ES-I3 (cell line): Measurements from ENCODE around the gene ITCH.
"Not testable (repeated sequence)": the region's sequence is repeated elsewhere in the genome, so short reads cannot be mapped to it uniquely, and the experiment has no call there.

Experiments
- H3K36me3 ChIP-seq: 2 replicates; pipeline ENCODE4 v1.6.1; 2013; ENCODE audit warnings: mild to moderate bottlenecking, low read length, control low read depth, moderate library complexity; ENCODE audit not compliant: insufficient read depth
- H3K4me1 ChIP-seq: 2 replicates; pipeline ENCODE4 v1.6.1; 2013; ENCODE audit warnings: mild to moderate bottlenecking, control low read depth, low read length; ENCODE audit not compliant: insufficient read depth
- H3K9ac ChIP-seq: 2 replicates; pipeline ENCODE4 v1.6.1; 2013; ENCODE audit warnings: low read depth, mild to moderate bottlenecking, low read length, moderate library complexity
- H3K9me3 ChIP-seq: 2 replicates; pipeline ENCODE4 v1.6.1; 2013; ENCODE audit warnings: mild to moderate bottlenecking, low read length, moderate library complexity; ENCODE audit not compliant: control insufficient read depth, insufficient read depth

Gene ITCH

GRCh38 chr20:34359729-34360128, 3.3 kb upstream of the ITCH start:
- not testable (repeated sequence) for H3K4me1 ChIP-seq, H3K9ac ChIP-seq, H3K9me3 ChIP-seq, H3K36me3 ChIP-seq

GRCh38 chr20:34362502-34363061, 491 bp upstream of the ITCH start:
- peak overlapping the region; percentile 86 for H3K9ac ChIP-seq

GRCh38 chr20:34363465-34364222, 571 bp downstream of the ITCH start:
- Histone ChIP-seq H3K9ac (peak overlapping the region; percentile 86), H3K4me1 (peaks cover 11% of the 10 kb centered on the region; the same call in 1 of the 2 replicates), H3K9me3 (no peaks in the 10 kb centered on the region), H3K36me3 (no peaks in the 10 kb centered on the region)

More at GRCh38 chr20:34362502-34363061, 491 bp upstream of the ITCH start:
- Histone ChIP-seq H3K4me1 (peaks cover 11% of the 10 kb centered on the region; the same call in 1 of the 2 replicates), H3K9me3 (no peaks in the 10 kb centered on the region), H3K36me3 (no peaks in the 10 kb centered on the region)

- Histone ChIP-seq H3K4me1 (peaks cover 11% of the 10 kb centered on the region; the same call in 1 of the 2 replicates), H3K36me3 (peaks cover under 1% of the 10 kb centered on the region; the same call in 1 of the 2 replicates), H3K9me3 (no peaks in the 10 kb centered on the region), H3K9ac (peak overlapping the region; percentile 86)
These were observed 1.1 kb downstream of the ITCH start for GRCh38 chr20:34364223-34364506.

GRCh38 chr20:34365765-34366213, 2.7 kb downstream of the ITCH start:
- Histone ChIP-seq H3K9ac (no peak overlapping the region), H3K36me3 (peaks cover 14% of the 10 kb centered on the region), H3K9me3 (no peaks in the 10 kb centered on the region), H3K4me1 (peaks cover 11% of the 10 kb centered on the region; the same call in 1 of the 2 replicates)

- peaks cover 18% of the 10 kb centered on the region for H3K36me3 ChIP-seq
- H3K9ac ChIP-seq, result no peak overlapping the region
- H3K9me3 ChIP-seq, result no peaks in the 10 kb centered on the region
- H3K4me1 ChIP-seq, result peaks cover 11% of the 10 kb centered on the region; the same call in 1 of the 2 replicates
These were observed 4.1 kb downstream of the ITCH start for GRCh38 chr20:34367155-34367554.

GRCh38 chr20:34367911-34368310, 4.8 kb downstream of the ITCH start:
- not testable (repeated sequence) for H3K9ac ChIP-seq, H3K9me3 ChIP-seq
- Histone ChIP-seq H3K4me1 (peaks cover 11% of the 10 kb centered on the region; the same call in 1 of the 2 replicates), H3K36me3 (peaks cover 18% of the 10 kb centered on the region)

- Histone ChIP-seq H3K36me3 (peaks cover 18% of the 10 kb centered on the region), H3K4me1 (peaks cover 11% of the 10 kb centered on the region; the same call in 1 of the 2 replicates), H3K9ac (no peak overlapping the region), H3K9me3 (no peaks in the 10 kb centered on the region)
These were observed 5.5 kb downstream of the ITCH start for GRCh38 chr20:34368547-34368946.

GRCh38 chr20:34369265-34369664, 6.2 kb downstream of the ITCH start:
- Histone ChIP-seq H3K4me1 (peaks cover 10% of the 10 kb centered on the region; the same call in 1 of the 2 replicates), H3K36me3 (peaks cover 18% of the 10 kb centered on the region), H3K9me3 (no peaks in the 10 kb centered on the region), H3K9ac (no peak overlapping the region)

- Histone ChIP-seq H3K9ac (no peak overlapping the region), H3K9me3 (no peaks in the 10 kb centered on the region), H3K36me3 (peaks cover 18% of the 10 kb centered on the region), H3K4me1 (peaks cover 8% of the 10 kb centered on the region; the same call in 1 of the 2 replicates)
These were observed 7.0 kb downstream of the ITCH start for GRCh38 chr20:34370062-34370461.

GRCh38 chr20:34373445-34373844, 10.4 kb downstream of the ITCH start:
- Histone ChIP-seq H3K4me1 (no peaks in the 10 kb centered on the region), H3K9ac (no peak overlapping the region), H3K36me3 (peaks cover 26% of the 10 kb centered on the region), H3K9me3 (no peaks in the 10 kb centered on the region)

- H3K36me3 ChIP-seq, result peaks cover 24% of the 10 kb centered on the region
- H3K9ac ChIP-seq, result no peak overlapping the region
- H3K4me1 ChIP-seq, result no peaks in the 10 kb centered on the region
- no peaks in the 10 kb centered on the region for H3K9me3 ChIP-seq
These were observed 11.2 kb downstream of the ITCH start for GRCh38 chr20:34374209-34374760.

GRCh38 chr20:34375977-34376430, 12.9 kb downstream of the ITCH start:
- H3K4me1 ChIP-seq, result no peaks in the 10 kb centered on the region
- no peaks in the 10 kb centered on the region for H3K9me3 ChIP-seq
- H3K36me3 ChIP-seq, result peaks cover 11% of the 10 kb centered on the region
- H3K9ac ChIP-seq, result no peak overlapping the region

- Histone ChIP-seq H3K4me1 (no peaks in the 10 kb centered on the region), H3K36me3 (peaks cover 8% of the 10 kb centered on the region), H3K9ac (no peak overlapping the region), H3K9me3 (no peaks in the 10 kb centered on the region)
These were observed 14.2 kb downstream of the ITCH start for GRCh38 chr20:34377072-34377847.
